Measurements from ENCODE around the gene HIPK2. TPM values are rescaled to one million over a fixed set of nuclear protein-coding genes. Genes with fewer than 3 reads are reported as not detected.
A peak's percentile ranks its signal among the peaks of the same experiment; 100 is the strongest.

Gene HIPK2
- total and polyA plus RNA-seq, 2 of the 4 experiments (the other 2 are of a cell fraction), result 22.0 to 27.1 TPM

DNA sequence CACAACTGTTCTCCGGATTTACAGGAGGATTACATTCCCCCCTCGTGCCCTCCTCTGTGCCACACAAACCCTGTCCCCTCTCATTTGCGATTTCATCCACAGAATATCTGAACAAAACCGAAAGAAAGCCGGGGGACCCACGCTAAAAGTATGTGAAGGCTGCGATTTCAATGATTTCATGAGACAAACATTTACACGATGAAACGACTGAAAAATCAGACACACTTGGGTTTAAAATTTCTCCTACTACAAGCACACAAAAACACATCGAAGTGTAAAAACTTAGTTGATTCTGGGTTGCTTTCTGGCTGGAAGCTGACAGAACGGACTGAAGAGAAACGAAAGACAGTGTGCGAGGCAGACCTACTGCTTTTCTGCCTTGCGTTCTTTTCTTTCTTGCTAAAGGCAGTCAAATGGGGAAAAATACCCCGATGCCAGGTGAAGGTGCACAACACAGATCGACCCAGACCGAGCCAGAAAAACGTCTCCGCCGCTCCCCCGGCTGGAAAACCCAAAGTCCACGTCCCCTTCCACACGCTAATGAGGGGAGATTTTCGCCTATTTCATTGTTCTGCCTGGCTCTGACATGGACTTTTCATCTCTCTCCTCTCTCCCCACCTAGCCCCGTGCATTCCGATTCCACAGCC lies 1.2 kb downstream of the HIPK2 start:
- peak overlapping the region; percentile 46 for H2AK5ac ChIP-seq (ENCODE audit: low read depth, low read length)
- peak overlapping the region; percentile 94 for H3K4ac ChIP-seq (ENCODE audit: low read depth, low read length)
- peaks cover 5 to 64% of the 10 kb centered on the region in 2 experiments; a peak in 3 of 4 replicates for H3K79me1 ChIP-seq (ENCODE audit: low read depth in 1 of 2, low read length in 2 of 2)
- H3K4me1 ChIP-seq (ENCODE audit: control insufficient read depth, insufficient read depth, low read length), result peaks cover 23% of the 10 kb centered on the region
- H3K56ac ChIP-seq (ENCODE audit: extremely low read depth, insufficient read depth, low read length), result peak overlapping the region; percentile 76
- 0% methylated on average over 6 of the region's 26 CpGs; no CpG with 5 or more reads in 1 of the 2 experiments for WGBS, 2 experiments (ENCODE audit: extremely low coverage in 2 of 2, insufficient read length in 1 of 2)
- intact Hi-C loops (cut with micrococcal nuclease) (loop anchor here (1.0 to 5.0 kb wide), 9 partner anchors 48 to 551 kb away; no protein-coding TSS in a partner anchor), dilution Hi-C loops (cut with HindIII; ENCODE audit: low sequenced_read_pairs, unreplicated experiment) (no loop called here), in situ Hi-C loops (cut with MboI; ENCODE audit: low sequenced_read_pairs) (loop anchor here (5.0 to 10.0 kb wide), 2 partner anchors 132 to 226 kb away; no protein-coding TSS in a partner anchor)
- H3K4me3 ChIP-seq (ENCODE audit: insufficient read depth, low read depth, low read length), result peak overlapping the region; percentile 98
- peak overlapping the region; percentile 26 for H2AFZ ChIP-seq (replicated peaks; ENCODE audit: low read length, poor library complexity)
- BruUV-seq (replicated peaks), result no TSS peak
- H3K36me3 ChIP-seq (ENCODE audit: control insufficient read depth, insufficient read depth, low read length), result peaks cover 17% of the 10 kb centered on the region
- peak overlapping the region; percentile 99 for H3K23ac ChIP-seq (ENCODE audit: low read depth, low read length)
- H3K9me1 ChIP-seq (ENCODE audit: insufficient read depth, low read length), result peaks cover 23% of the 10 kb centered on the region
- ATAC-seq (ENCODE audit: low read depth) (no peak), DNase-seq (peak; percentile 54)
- H3K18ac ChIP-seq (ENCODE audit: low read depth, low read length), result peak overlapping the region; percentile 98
- peak overlapping the region; percentile 12 for H2BK15ac ChIP-seq (ENCODE audit: low read depth, low read length)
- H2BK20ac ChIP-seq (ENCODE audit: low read depth, low read length), result peak overlapping the region; percentile 86
- ChIA-PET CTCF (interaction anchor here (0.6 kb wide), 1 partner anchor 89 kb away, joined by 3 read pairs; no protein-coding TSS in a partner anchor), POLR2A (ENCODE audit: unreplicated experiment) (no interaction called here)
- peak overlapping the region; percentile 83 for H2AK9ac ChIP-seq (replicated peaks; ENCODE audit: low read depth, low read length, poor library complexity)
- H3K14ac ChIP-seq (replicated peaks; ENCODE audit: low read depth, low read length), result peak overlapping the region; percentile 92
- H3K27me3 ChIP-seq (ENCODE audit: control insufficient read depth, insufficient read depth, low read length), result no peaks in the 10 kb centered on the region
- H2BK120ac ChIP-seq (ENCODE audit: low read depth, low read length), result peak overlapping the region; percentile 72
- peaks cover 31% of the 10 kb centered on the region; the same call in 1 of the 2 replicates for H4K20me1 ChIP-seq (ENCODE audit: insufficient read depth, low read length)
- peak overlapping the region; percentile 97 for H3K9ac ChIP-seq (ENCODE audit: low read depth, low read length)
- peak overlapping the region; percentile 77 for H2BK5ac ChIP-seq (ENCODE audit: low read depth, low read length, poor library complexity, severe bottlenecking)
- H4K91ac ChIP-seq (ENCODE audit: insufficient read depth, low read depth, low read length), result peak overlapping the region; percentile 94
- TF ChIP-seq CHD1 (IDR thresholded peaks at IDR 0.05; ENCODE audit: low read depth, low read length) (no peak), POLR2A (IDR thresholded peaks at IDR 0.05; ENCODE audit: low read depth, low read length) (no peak; the same call in 1 of the 2 replicates), MXI1 (IDR thresholded peaks at IDR 0.05; ENCODE audit: borderline replicate concordance, low read depth, low read length) (peak; percentile 7; the same call in 1 of the 2 replicates), RCOR1 (IDR thresholded peaks at IDR 0.05; ENCODE audit: insufficient replicate concordance, low read length) (no peak), MAZ (IDR thresholded peaks at IDR 0.05; ENCODE audit: borderline replicate concordance, low read depth, low read length) (no peak), FOS (IDR thresholded peaks at IDR 0.05; ENCODE audit: low read depth, low read length) (no peak), RFX5 (IDR thresholded peaks at IDR 0.05; ENCODE audit: low read depth, low read length) (no peak)
- peak overlapping the region; percentile 94 for H4K5ac ChIP-seq (ENCODE audit: low read depth, low read length)
- peak overlapping the region; percentile 97 for H3K4me2 ChIP-seq (ENCODE audit: low read depth, low read length)
- H4K8ac ChIP-seq (ENCODE audit: low read depth in 2 of 2, low read length in 2 of 2), result peak overlapping the region; percentile 46 to 69
- H3K9me3 ChIP-seq (ENCODE audit: control insufficient read depth, insufficient read depth, low read length), result no peaks in the 10 kb centered on the region
- peak overlapping the region; percentile 99 for H3K27ac ChIP-seq (ENCODE audit: insufficient read depth, low read length)

All from IMR-90 (cell line).